ENCODE results near the gene CSPG5. TPM values are rescaled to one million over a fixed set of nuclear protein-coding genes. Genes with fewer than 3 reads are reported as not detected.

Gene CSPG5
- total RNA-seq, 1 donor from 2014 or later, result 1.7 TPM

GRCh38 chr3:47605652-47606051 lies 27.0 kb upstream of the CSPG5 start:
- Mint-ChIP-seq H3K27ac (no peak overlapping the region), H3K27me3 (ENCODE audit: low read depth) (no peaks in the 10 kb centered on the region), H3K9me3 (no peaks in the 10 kb centered on the region), H3K4me1 (ENCODE audit: low read depth) (peaks cover 2% of the 10 kb centered on the region), H3K4me3 (ENCODE audit: low read depth) (no peak overlapping the region), H3K36me3 (ENCODE audit: low read depth) (peaks cover 59% of the 10 kb centered on the region)
- DNase-seq (ENCODE audit: low spot score), result no peak
- intact Hi-C loops (cut with micrococcal nuclease), result no loop called here

- no peak for DNase-seq (ENCODE audit: low spot score)
- intact Hi-C loops (cut with micrococcal nuclease), result no loop called here
- no peaks in the 10 kb centered on the region for H3K27me3 Mint-ChIP-seq (ENCODE audit: low read depth)
- no peak overlapping the region for H3K4me3 Mint-ChIP-seq (ENCODE audit: low read depth)
- no peaks in the 10 kb centered on the region for H3K9me3 Mint-ChIP-seq
- peaks cover 2% of the 10 kb centered on the region for H3K4me1 Mint-ChIP-seq (ENCODE audit: low read depth)
- peaks cover 51% of the 10 kb centered on the region for H3K36me3 Mint-ChIP-seq (ENCODE audit: low read depth)
- H3K27ac Mint-ChIP-seq, result no peak overlapping the region
Observed at GRCh38 chr3:47604145-47604544, 25.5 kb upstream of the CSPG5 start.

- peaks cover 2% of the 10 kb centered on the region for H3K4me1 Mint-ChIP-seq (ENCODE audit: low read depth)
- no peak overlapping the region for H3K4me3 Mint-ChIP-seq (ENCODE audit: low read depth)
- no peak for DNase-seq (ENCODE audit: low spot score)
- H3K27me3 Mint-ChIP-seq (ENCODE audit: low read depth), result no peaks in the 10 kb centered on the region
- H3K36me3 Mint-ChIP-seq (ENCODE audit: low read depth), result peaks cover 44% of the 10 kb centered on the region
- H3K27ac Mint-ChIP-seq, result no peak overlapping the region
- H3K9me3 Mint-ChIP-seq, result no peaks in the 10 kb centered on the region
- intact Hi-C loops (cut with micrococcal nuclease), result no loop called here
Observed at GRCh38 chr3:47603332-47603731, 24.7 kb upstream of the CSPG5 start.

- peaks cover 43% of the 10 kb centered on the region for H3K36me3 Mint-ChIP-seq (ENCODE audit: low read depth)
- DNase-seq (ENCODE audit: low spot score), result no peak
- H3K9me3 Mint-ChIP-seq, result no peaks in the 10 kb centered on the region
- H3K4me3 Mint-ChIP-seq (ENCODE audit: low read depth), result no peak overlapping the region
- H3K27ac Mint-ChIP-seq, result no peak overlapping the region
- H3K4me1 Mint-ChIP-seq (ENCODE audit: low read depth), result peaks cover 2% of the 10 kb centered on the region
- H3K27me3 Mint-ChIP-seq (ENCODE audit: low read depth), result no peaks in the 10 kb centered on the region
- intact Hi-C loops (cut with micrococcal nuclease), result no loop called here
Observed at GRCh38 chr3:47601281-47601680, 22.6 kb upstream of the CSPG5 start.

GRCh38 chr3:47594792-47595191 lies 16.1 kb upstream of the CSPG5 start:
- no peak for DNase-seq (ENCODE audit: low spot score)
- Mint-ChIP-seq H3K36me3 (ENCODE audit: low read depth) (peaks cover 41% of the 10 kb centered on the region), H3K4me1 (ENCODE audit: low read depth) (no peaks in the 10 kb centered on the region), H3K27ac (no peak overlapping the region), H3K27me3 (ENCODE audit: low read depth) (no peaks in the 10 kb centered on the region), H3K9me3 (no peaks in the 10 kb centered on the region), H3K4me3 (ENCODE audit: low read depth) (no peak overlapping the region)
- intact Hi-C loops (cut with micrococcal nuclease), result no loop called here

- Mint-ChIP-seq H3K36me3 (ENCODE audit: low read depth) (peaks cover 60% of the 10 kb centered on the region), H3K27me3 (ENCODE audit: low read depth) (no peaks in the 10 kb centered on the region), H3K4me3 (ENCODE audit: low read depth) (no peak overlapping the region), H3K27ac (no peak overlapping the region), H3K4me1 (ENCODE audit: low read depth) (no peaks in the 10 kb centered on the region), H3K9me3 (no peaks in the 10 kb centered on the region)
- intact Hi-C loops (cut with micrococcal nuclease), result no loop called here
- no peak for DNase-seq (ENCODE audit: low spot score)
Observed at GRCh38 chr3:47592066-47592795, 13.6 kb upstream of the CSPG5 start.

- no peak for DNase-seq (ENCODE audit: low spot score)
- no peaks in the 10 kb centered on the region for H3K9me3 Mint-ChIP-seq
- peaks cover 70% of the 10 kb centered on the region for H3K36me3 Mint-ChIP-seq (ENCODE audit: low read depth)
- H3K27me3 Mint-ChIP-seq (ENCODE audit: low read depth), result no peaks in the 10 kb centered on the region
- intact Hi-C loops (cut with micrococcal nuclease), result no loop called here
- no peak overlapping the region for H3K27ac Mint-ChIP-seq
- no peaks in the 10 kb centered on the region for H3K4me1 Mint-ChIP-seq (ENCODE audit: low read depth)
- H3K4me3 Mint-ChIP-seq (ENCODE audit: low read depth), result no peak overlapping the region
Observed at GRCh38 chr3:47590216-47590615, 11.6 kb upstream of the CSPG5 start.

- Mint-ChIP-seq H3K9me3 (no peaks in the 10 kb centered on the region), H3K27me3 (ENCODE audit: low read depth) (no peaks in the 10 kb centered on the region), H3K4me3 (ENCODE audit: low read depth) (no peak overlapping the region), H3K36me3 (ENCODE audit: low read depth) (peaks cover 65% of the 10 kb centered on the region), H3K27ac (no peak overlapping the region), H3K4me1 (ENCODE audit: low read depth) (no peaks in the 10 kb centered on the region)
- no peak for DNase-seq (ENCODE audit: low spot score)
- intact Hi-C loops (cut with micrococcal nuclease), result no loop called here
Observed at GRCh38 chr3:47588587-47588986, 9.9 kb upstream of the CSPG5 start.

GRCh38 chr3:47588053-47588452 lies 9.4 kb upstream of the CSPG5 start:
- Mint-ChIP-seq H3K9me3 (no peaks in the 10 kb centered on the region), H3K27me3 (ENCODE audit: low read depth) (no peaks in the 10 kb centered on the region), H3K4me1 (ENCODE audit: low read depth) (no peaks in the 10 kb centered on the region), H3K36me3 (ENCODE audit: low read depth) (peaks cover 61% of the 10 kb centered on the region), H3K27ac (no peak overlapping the region), H3K4me3 (ENCODE audit: low read depth) (no peak overlapping the region)
- no peak for DNase-seq (ENCODE audit: low spot score)
- intact Hi-C loops (cut with micrococcal nuclease), result no loop called here

- DNase-seq (ENCODE audit: low spot score), result no peak
- intact Hi-C loops (cut with micrococcal nuclease), result no loop called here
- Mint-ChIP-seq H3K4me3 (ENCODE audit: low read depth) (no peak overlapping the region), H3K9me3 (no peaks in the 10 kb centered on the region), H3K36me3 (ENCODE audit: low read depth) (peaks cover 53% of the 10 kb centered on the region), H3K27ac (no peak overlapping the region), H3K4me1 (ENCODE audit: low read depth) (no peaks in the 10 kb centered on the region), H3K27me3 (ENCODE audit: low read depth) (no peaks in the 10 kb centered on the region)
Observed at GRCh38 chr3:47586746-47587145, 8.1 kb upstream of the CSPG5 start.

GRCh38 chr3:47583320-47584075 lies 4.8 kb upstream of the CSPG5 start:
- no peaks in the 10 kb centered on the region for H3K9me3 Mint-ChIP-seq
- no peak for DNase-seq (ENCODE audit: low spot score)
- no peak overlapping the region for H3K4me3 Mint-ChIP-seq (ENCODE audit: low read depth)
- H3K4me1 Mint-ChIP-seq (ENCODE audit: low read depth), result no peaks in the 10 kb centered on the region
- intact Hi-C loops (cut with micrococcal nuclease), result no loop called here
- peaks cover 21% of the 10 kb centered on the region for H3K27me3 Mint-ChIP-seq (ENCODE audit: low read depth)
- H3K27ac Mint-ChIP-seq, result no peak overlapping the region
- peaks cover 30% of the 10 kb centered on the region for H3K36me3 Mint-ChIP-seq (ENCODE audit: low read depth)

GRCh38 chr3:47581835-47582234 lies 3.2 kb upstream of the CSPG5 start:
- no peaks in the 10 kb centered on the region for H3K9me3 Mint-ChIP-seq
- no peak overlapping the region for H3K27ac Mint-ChIP-seq
- intact Hi-C loops (cut with micrococcal nuclease), result no loop called here
- no peak overlapping the region for H3K4me3 Mint-ChIP-seq (ENCODE audit: low read depth)
- no peak for DNase-seq (ENCODE audit: low spot score)
- no peaks in the 10 kb centered on the region for H3K4me1 Mint-ChIP-seq (ENCODE audit: low read depth)
- H3K27me3 Mint-ChIP-seq (ENCODE audit: low read depth), result peaks cover 25% of the 10 kb centered on the region
- H3K36me3 Mint-ChIP-seq (ENCODE audit: low read depth), result peaks cover 15% of the 10 kb centered on the region

- Mint-ChIP-seq H3K9me3 (no peaks in the 10 kb centered on the region), H3K27me3 (ENCODE audit: low read depth) (peaks cover 25% of the 10 kb centered on the region), H3K4me3 (ENCODE audit: low read depth) (no peak overlapping the region), H3K4me1 (ENCODE audit: low read depth) (no peaks in the 10 kb centered on the region), H3K27ac (no peak overlapping the region), H3K36me3 (ENCODE audit: low read depth) (peaks cover 11% of the 10 kb centered on the region)
- intact Hi-C loops (cut with micrococcal nuclease), result no loop called here
- no peak for DNase-seq (ENCODE audit: low spot score)
Observed at GRCh38 chr3:47581422-47581821, 2.8 kb upstream of the CSPG5 start.

All from activated T-helper 2 cell treated with anti-CD3 and anti-CD28 coated beads, Interferon-gamma antibody, Interleukin-2, Interleukin-4, amounts not matched to agents 10 μg/mL and 5 μg/mL and 100 μg/mL, durations not matched to agents 14 hours and 24 hours and 36 hours (primary cell).